GM21737 (cell line): ENCODE measurements around the gene NLGN1.

Experiments used
- ATAC-seq: cut with Tn5 transposase; IDR thresholded peaks from one replicate; pipeline ENCODE4 v1.9.1; 2021; ENCODE audit warnings: mild to moderate bottlenecking, moderate library complexity; ENCODE audit not compliant: unreplicated experiment

NLGN1 gene

DNA sequence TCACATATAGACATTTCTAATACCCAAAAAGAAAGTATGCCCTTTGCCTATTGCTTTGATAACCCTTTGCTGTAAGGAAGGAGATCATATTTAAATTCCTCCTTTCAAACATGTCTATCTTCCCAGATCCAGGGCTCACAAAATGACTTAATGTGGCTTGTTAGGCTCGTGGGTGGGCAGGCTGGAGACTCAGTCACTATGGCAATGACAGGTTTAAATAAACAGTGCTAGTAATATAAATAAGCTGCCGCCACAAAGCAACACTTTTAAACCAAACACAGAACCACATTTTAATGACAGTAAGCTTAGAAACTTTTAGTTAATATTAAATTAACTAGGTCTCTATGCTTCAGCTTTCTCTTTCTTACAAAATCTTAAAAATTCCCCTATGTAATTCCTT is 845.6 kb downstream of the NLGN1 start:
- no peak for ATAC-seq

DNA sequence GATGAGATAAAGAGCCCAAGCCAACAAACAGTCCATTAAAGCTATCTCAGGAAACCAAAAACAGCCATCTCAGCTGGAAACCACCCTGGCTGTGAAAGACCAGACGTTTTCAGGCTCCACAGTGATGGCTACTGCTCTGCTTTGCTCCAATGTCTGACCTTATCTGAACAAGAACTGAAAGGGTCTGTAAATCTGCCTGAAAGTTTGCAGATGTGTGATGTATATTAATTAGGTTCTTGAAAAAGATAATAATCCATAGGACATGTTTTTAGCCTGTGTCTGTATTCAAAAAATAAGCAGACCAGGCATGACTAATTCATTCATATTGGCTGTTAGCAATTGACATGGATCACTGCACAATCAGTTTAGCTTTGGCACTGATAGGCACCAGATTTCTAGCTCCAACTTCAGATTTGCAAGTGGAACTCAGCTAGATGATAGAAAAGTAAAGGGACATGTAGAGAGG is 850.2 kb downstream of the NLGN1 start:
- no peak for ATAC-seq

- no peak for ATAC-seq
Measured at GRCh38 chr3:174251681-174252080, 854.1 kb downstream of the NLGN1 start.

GRCh38 chr3:174253196-174253823 is 855.8 kb downstream of the NLGN1 start:
- no peak for ATAC-seq

GRCh38 chr3:174253940-174254339 is 856.4 kb downstream of the NLGN1 start:
- ATAC-seq, result no peak

DNA sequence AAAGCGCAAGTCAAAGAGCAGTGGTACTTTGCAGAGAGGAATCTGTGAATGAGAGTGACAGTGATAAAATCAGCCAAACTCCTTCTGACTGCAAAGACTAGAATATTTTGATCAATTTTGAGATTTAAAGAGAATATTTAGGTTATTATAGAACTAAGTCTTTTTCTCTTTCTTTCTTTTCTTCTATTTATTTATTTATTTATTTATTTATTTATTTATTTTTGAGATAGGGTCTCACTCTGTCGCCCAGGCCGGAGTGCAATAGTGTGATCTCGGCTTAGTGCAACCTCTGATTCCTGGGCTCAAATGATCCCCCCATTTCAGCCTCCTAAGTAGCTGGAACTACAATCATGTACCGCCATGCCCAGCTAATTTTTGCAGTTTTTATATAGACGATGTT is 857.9 kb downstream of the NLGN1 start:
- no peak for ATAC-seq

DNA sequence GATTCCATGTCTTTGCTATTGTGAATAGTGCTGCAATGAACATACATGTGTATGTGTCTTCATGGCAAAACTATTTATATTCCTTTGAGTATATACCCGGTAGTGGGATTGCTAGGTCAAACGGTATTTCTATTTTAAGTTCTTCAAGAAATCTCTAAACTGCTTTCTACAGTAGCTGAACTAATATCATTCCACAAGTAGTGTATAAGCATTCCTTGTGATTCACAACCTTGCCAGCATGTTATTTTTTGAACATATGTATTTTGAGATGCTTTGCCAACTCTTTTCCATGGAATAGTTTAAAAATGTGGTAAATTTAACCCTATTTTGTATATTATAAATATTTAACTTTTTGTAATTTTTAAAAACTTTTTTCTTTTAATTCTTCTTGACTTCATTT is 868.9 kb downstream of the NLGN1 start:
- ATAC-seq, result no peak

DNA sequence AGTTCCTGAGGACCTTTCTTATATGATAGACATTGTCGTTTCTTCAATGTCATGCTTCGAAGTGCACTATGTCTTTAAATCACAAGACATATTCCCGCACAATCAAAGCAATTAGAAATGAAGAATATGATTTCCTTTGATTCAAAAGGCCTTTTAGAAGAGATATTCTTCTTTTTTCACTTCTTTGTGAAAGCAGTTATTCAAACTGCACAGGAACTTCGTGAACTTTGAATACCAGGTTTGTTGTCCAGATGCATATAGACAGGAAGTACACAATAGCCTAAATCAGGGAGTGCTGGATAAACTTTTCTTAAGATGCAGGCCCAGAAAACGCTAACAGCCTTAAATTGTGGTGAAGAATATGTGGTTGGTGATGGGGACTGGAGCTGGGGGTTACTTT is 870.5 kb downstream of the NLGN1 start:
- ATAC-seq, result no peak

DNA sequence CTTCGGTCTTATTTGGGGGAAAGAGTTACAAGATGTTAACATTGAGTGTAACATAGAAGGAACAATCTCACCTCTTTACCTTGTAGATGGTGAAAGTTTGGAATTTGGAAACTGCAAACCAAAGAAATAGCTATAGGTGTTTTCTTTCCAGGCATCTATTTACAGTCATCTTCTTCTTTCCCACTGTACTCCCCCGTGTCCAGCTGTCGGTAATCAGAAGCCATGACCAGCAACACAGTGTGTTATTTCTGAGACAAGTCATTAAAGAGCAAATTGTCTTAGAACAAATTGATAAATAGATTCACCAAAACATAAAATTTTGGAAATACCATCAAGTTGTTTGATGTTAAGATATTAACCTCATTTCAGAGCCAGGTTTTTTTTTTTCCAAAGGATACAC is 871.0 kb downstream of the NLGN1 start:
- no peak for ATAC-seq

- ATAC-seq, result no peak
Measured at GRCh38 chr3:174270841-174271240, 873.3 kb downstream of the NLGN1 start.

DNA sequence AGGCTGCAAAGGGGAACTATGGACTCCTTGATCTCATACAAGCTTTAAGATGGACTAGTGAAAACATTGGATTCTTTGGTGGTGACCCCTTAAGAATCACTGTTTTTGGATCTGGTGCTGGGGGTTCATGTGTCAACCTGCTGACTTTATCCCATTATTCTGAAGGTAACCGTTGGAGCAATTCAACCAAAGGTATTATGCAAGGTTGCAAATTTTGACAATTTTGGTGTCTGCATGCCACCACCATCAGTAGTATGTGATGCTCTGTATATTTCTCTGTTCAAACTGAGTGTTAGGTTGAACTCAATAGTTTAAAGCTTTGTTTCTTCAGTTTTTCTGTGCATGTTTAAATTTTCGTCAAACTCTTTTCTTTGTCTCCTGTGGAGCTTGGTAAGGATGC is 877.8 kb downstream of the NLGN1 start:
- no peak for ATAC-seq

DNA sequence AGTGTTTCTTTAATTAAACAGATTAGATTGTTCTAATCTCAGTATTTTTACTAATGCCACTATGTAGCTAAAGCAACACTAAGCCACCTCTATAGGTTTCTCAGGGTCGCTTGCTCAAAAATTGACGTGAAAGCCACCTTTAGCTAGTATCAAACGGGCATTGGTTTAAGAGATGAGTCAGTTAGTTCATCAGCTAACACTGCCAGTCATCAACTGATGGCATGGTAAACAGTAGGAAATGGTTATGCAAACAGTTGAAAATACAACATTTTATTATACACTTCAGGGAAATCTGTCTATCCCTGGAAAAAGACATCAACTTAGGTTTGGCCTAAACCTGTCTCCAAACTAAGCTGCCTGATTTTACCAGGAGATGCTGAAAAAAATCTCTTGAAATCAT is 879.3 kb downstream of the NLGN1 start:
- no peak for ATAC-seq

- no peak for ATAC-seq
Measured at GRCh38 chr3:174278094-174278493, 880.5 kb downstream of the NLGN1 start.

GRCh38 chr3:174280186-174280585 is 882.6 kb downstream of the NLGN1 start:
- no peak for ATAC-seq

DNA sequence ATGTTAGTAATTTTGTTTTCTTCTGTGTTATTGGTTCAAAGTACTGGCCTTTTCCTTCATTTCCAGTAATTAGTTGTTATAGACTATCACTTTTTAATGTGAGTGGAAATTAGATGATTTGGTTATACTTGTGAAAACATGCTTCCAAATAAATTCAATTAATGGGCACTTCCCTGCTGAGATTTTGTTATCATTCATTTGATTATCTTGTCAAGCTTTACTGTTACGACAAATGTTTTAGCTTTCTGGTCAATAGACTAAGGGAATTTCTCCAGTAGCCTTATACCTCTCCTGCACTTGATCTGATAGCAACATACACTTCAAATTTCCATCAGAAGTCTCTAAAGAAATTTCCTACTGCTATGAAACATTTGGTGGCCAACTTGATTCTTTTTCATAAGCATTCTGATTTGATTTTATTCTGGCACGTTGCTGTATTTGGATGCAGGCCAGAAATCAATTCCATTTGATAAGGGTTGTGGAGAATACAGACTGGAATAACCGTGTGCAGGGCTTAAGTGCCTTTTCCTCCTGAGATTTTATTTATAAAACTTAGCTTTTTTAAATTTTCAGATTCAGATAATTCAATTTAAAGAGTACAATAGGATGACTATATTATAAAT is 887.8 kb downstream of the NLGN1 start:
- ATAC-seq, result no peak

- no peak for ATAC-seq
Measured at GRCh38 chr3:174287705-174288104, 890.2 kb downstream of the NLGN1 start.

DNA sequence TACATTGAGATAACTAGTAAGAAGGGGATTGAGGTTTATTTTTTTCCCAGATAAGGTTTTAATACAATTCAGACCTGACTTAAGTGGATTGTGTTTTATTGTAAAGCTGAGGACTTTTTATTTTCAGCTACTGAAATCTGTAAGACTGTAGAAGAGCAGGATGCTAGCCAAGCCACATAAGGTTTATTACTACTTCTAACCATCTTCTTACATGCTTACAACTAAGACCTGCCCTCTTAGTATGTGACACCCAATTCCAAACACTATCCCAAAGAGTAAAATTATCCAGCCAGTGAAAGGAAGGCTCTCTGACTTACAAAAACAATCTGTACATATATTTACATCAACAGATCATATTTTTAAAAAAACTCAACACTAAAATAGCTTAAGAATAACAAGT is 897.1 kb downstream of the NLGN1 start:
- no peak for ATAC-seq

- no peak for ATAC-seq
Measured at GRCh38 chr3:174295306-174296092, 898.0 kb downstream of the NLGN1 start.

DNA sequence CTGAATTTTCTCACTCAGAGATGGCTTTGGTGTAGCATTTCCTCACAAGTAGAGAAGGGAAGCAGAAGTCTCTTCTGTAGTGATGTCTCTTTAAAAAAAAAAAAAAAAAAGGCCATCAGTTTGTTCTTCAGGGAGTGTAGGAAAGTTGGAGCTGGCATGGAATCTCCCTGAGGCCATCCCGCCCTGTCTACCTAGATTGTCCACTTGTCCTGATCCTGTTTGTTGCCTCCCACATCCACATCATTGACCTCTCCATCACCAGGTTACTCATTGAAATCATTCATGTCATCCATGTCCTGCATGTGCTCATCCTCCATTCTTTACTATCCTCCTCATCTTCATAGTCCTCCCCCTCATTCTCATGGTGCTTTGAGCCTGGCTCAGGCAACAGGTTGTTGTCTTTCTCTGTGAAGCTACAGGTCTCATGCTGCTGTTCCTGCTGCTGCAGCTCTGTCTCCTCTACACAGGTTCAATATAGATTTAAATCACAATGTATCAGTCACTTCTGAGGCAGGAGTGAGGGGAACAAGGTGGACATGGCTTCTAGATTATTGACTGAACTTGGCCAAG is 905.3 kb downstream of the NLGN1 start:
- no peak for ATAC-seq

DNA sequence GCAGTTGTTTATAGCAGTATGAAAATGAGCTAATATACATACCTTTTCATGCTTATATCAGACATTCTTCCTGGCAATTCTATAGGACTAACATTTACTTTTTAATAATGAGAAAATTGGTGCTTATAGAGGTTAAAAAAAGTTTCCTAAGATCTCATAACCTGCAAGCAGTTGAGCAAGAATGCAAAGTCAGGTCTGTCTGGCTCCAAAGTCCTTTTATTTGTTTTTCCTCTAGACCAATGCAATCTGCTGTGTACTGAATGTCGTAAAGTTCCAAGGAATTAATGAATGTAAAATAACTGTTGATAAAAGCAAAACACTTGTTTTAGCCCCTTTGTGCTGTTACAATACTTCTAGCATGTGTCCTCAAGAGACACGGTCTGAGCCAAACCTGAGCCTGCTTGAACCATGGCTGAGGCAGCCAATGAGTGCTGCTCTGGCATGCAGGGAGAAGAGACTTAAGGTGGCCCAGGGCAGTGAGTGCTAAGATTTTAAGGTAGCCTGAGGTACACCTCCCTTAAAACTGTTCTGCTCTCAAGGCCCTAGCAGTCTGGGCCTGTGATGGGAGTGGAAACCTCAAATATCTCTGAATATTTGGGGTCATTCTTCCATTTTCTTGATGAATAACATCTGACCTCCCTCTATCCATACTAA is 906.5 kb downstream of the NLGN1 start:
- no peak for ATAC-seq

DNA sequence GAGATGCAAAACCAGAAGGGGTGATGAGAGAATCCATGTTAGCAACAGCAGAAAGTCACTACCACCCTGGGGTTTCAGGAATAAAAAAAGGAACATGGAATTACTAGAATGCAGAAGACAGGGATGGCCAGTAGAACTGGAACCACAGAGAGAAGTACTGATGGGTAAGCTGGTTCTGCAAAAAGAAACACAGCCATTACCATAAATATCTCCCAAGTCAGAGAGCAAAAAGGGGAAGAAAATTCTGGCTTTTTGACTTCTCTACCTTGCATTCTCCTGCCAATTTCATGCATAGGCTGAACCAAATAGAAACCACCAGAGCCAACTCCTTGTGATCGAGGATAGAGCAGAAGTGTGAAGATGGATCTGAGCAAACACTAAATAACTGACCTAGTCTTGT is 911.2 kb downstream of the NLGN1 start:
- ATAC-seq, result no peak
